Inflammatory macrophage treated with lipopolysaccharide for 1 hour (primary cell): Measurements from ENCODE around the gene PAN2.

Source experiments
- DNase-seq, 2 donors: peaks; one replicate each; pipeline ENCODE4 v3.0.0-alpha.2; 2020 to 2022

The PAN2 gene

GRCh38 chr12:56267443-56268071, 66.2 kb downstream of the PAN2 start:
- peak in 1 of 2 donors; percentile 16 for DNase-seq

GRCh38 chr12:56266693-56267442, 66.9 kb downstream of the PAN2 start, which contains the start of gene COQ10A:
Gene COQ10A (plus strand): TSS chr12:56266942. CDS start chr12:56267119, 177 bp downstream.
- peak; percentile 53 to 80 for DNase-seq
